ENCODE results near the gene KREMEN1.
A peak's percentile ranks its signal among the peaks of the same experiment; 100 is the strongest.

KREMEN1 gene

GRCh38 chr22:29200901-29201300 lies 128.1 kb downstream of the KREMEN1 start:
- DNase-seq (no peak), ATAC-seq (ENCODE audit: insufficient read depth, low read depth) (no peak)
- Histone ChIP-seq H3K4me3 (ENCODE audit: low read depth in 1 of 2, low read length in 2 of 2) (no peak overlapping the region), H3K4me2 (ENCODE audit: insufficient read depth, low read length) (peak overlapping the region; percentile 89), H3K27ac (ENCODE audit: low read length) (peak overlapping the region; percentile 100), H3K4me1 (ENCODE audit: insufficient read depth, low read length) (peaks cover 64% of the 10 kb centered on the region), H2AFZ (ENCODE audit: low read depth, low read length) (no peak overlapping the region), H3K27me3 (ENCODE audit: insufficient read depth, low read length, poor library complexity) (no peaks in the 10 kb centered on the region), H3K9ac (ENCODE audit: low read depth, low read length) (0 out of 2 replicates have a peak overlapping the region, but pooled peaks have one; percentile 87), H3K79me2 (ENCODE audit: insufficient read depth, low read length) (peaks cover 29% of the 10 kb centered on the region), H3K36me3 (ENCODE audit: insufficient read depth, low read length) (peaks cover 15% of the 10 kb centered on the region; the same call in 1 of the 2 replicates), H3K9me3 (ENCODE audit: insufficient read depth, low read length, severe bottlenecking) (no peaks in the 10 kb centered on the region), H4K20me1 (ENCODE audit: insufficient read depth, low read length) (no peaks in the 10 kb centered on the region)
- no peak for TF ChIP-seq CTCF (IDR thresholded peaks at IDR 0.05; ENCODE audit: borderline replicate concordance, extremely low read depth, low read length, poor library complexity, severe bottlenecking)
- no peak for TF ChIP-seq EZH2 (IDR thresholded peaks at IDR 0.05; ENCODE audit: borderline replicate concordance, low read depth, low read length, severe bottlenecking)

DNA sequence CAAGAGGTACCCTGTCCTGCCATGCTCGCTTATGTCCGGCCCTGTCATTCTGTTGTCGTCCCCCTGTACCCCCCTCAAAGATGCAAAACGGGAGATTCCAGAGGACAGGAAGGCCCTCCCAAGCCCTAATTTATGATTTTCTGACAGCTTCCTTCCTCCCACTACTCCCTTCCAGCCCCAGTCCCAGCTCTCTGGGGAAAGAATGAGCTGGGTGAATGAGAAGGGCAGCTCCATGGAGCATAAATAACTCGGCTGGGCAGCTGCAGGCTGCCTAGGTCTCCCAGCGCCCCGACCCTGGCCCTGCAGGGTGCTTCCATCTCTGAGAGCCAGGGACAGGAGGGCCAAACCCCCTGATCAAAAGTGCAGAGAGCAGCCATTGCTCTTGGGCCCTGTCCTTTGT lies 128.9 kb downstream of the KREMEN1 start:
- peak overlapping the region in 1 of 2 experiments; percentile 51; a peak in 2 of 4 replicates for H3K4me3 ChIP-seq (ENCODE audit: low read depth in 1 of 2, low read length in 2 of 2)
- peak overlapping the region; percentile 100 for H3K27ac ChIP-seq (ENCODE audit: low read length)
- H3K4me2 ChIP-seq (ENCODE audit: insufficient read depth, low read length), result peak overlapping the region; percentile 89
- ATAC-seq (ENCODE audit: insufficient read depth, low read depth) (no peak), DNase-seq (no peak)
- TF ChIP-seq CTCF (IDR thresholded peaks at IDR 0.05; ENCODE audit: borderline replicate concordance, extremely low read depth, low read length, poor library complexity, severe bottlenecking) (no peak), EZH2 (IDR thresholded peaks at IDR 0.05; ENCODE audit: borderline replicate concordance, low read depth, low read length, severe bottlenecking) (no peak)
- peaks cover 69% of the 10 kb centered on the region for H3K4me1 ChIP-seq (ENCODE audit: insufficient read depth, low read length)
- H3K27me3 ChIP-seq (ENCODE audit: insufficient read depth, low read length, poor library complexity), result no peaks in the 10 kb centered on the region
- H2AFZ ChIP-seq (ENCODE audit: low read depth, low read length), result peak overlapping the region; percentile 63; the same call in 1 of the 2 replicates
- H3K9ac ChIP-seq (ENCODE audit: low read depth, low read length), result peak overlapping the region; percentile 87
- peaks cover 38% of the 10 kb centered on the region for H3K79me2 ChIP-seq (ENCODE audit: insufficient read depth, low read length)
- no peaks in the 10 kb centered on the region for H3K9me3 ChIP-seq (ENCODE audit: insufficient read depth, low read length, severe bottlenecking)
- H4K20me1 ChIP-seq (ENCODE audit: insufficient read depth, low read length), result no peaks in the 10 kb centered on the region
- H3K36me3 ChIP-seq (ENCODE audit: insufficient read depth, low read length), result peaks cover 15% of the 10 kb centered on the region; the same call in 1 of the 2 replicates

DNA sequence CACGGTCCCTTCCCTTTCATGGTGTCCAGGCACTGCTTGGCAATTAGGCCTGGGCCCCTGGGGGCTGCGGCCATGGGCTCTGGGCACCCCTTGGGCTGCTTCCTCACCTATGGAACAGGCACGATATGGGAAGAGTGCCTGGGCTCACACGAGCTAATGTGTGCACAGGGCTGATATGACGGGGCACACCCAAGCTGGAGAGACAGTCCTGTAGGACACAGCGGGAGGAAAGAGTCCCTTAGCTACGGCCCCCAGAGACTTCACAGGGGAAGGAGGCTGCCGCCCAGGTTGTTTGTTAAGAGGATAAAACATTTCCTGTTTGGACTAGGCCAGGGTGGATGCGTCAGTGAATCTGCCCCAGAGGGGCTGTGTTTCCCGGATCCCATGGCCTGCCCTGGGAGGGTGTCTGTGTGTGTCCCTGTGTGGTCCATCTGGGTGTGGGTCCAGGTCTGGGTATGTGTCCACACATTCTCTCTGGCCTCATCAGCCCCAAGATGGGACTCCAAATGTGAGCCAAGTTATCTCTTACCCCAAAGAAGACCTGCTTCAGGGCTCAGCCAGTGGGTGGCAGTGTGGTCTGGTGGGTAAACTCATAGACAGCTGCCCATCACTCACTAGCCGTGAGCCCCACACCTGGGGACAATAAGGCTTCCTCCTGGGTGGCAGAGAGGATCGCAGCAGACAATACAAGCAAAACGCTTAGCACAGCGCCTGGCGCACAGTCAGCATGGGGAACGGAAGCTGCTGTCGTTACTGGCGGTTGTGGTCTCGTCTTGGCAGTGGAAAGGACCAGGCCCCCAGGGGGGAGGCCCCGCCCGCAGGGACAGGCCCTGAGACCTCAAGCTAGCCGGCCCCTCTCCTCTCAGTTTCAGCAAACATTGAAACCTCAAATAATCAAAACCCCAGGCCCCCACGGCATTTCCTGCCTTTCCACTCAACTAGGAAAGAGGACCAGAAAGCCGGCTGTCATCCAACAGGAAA lies 129.7 kb downstream of the KREMEN1 start:
- Histone ChIP-seq H3K4me1 (ENCODE audit: insufficient read depth, low read length) (peaks cover 76% of the 10 kb centered on the region), H2AFZ (ENCODE audit: low read depth, low read length) (peak overlapping the region; percentile 63), H3K27ac (ENCODE audit: low read length) (peak overlapping the region; percentile 100), H3K79me2 (ENCODE audit: insufficient read depth, low read length) (peaks cover 45% of the 10 kb centered on the region), H3K27me3 (ENCODE audit: insufficient read depth, low read length, poor library complexity) (no peaks in the 10 kb centered on the region), H3K9ac (ENCODE audit: low read depth, low read length) (peak overlapping the region; percentile 87), H4K20me1 (ENCODE audit: insufficient read depth, low read length) (no peaks in the 10 kb centered on the region), H3K4me3 (ENCODE audit: low read depth in 1 of 2, low read length in 2 of 2) (peak overlapping the region in 1 of 2 experiments; percentile 51; a peak in 2 of 4 replicates), H3K4me2 (ENCODE audit: insufficient read depth, low read length) (peak overlapping the region; percentile 89), H3K9me3 (ENCODE audit: insufficient read depth, low read length, severe bottlenecking) (no peaks in the 10 kb centered on the region), H3K36me3 (ENCODE audit: insufficient read depth, low read length) (peaks cover 16% of the 10 kb centered on the region; the same call in 1 of the 2 replicates)
- no peak for TF ChIP-seq EZH2 (IDR thresholded peaks at IDR 0.05; ENCODE audit: borderline replicate concordance, low read depth, low read length, severe bottlenecking)
- TF ChIP-seq CTCF (IDR thresholded peaks at IDR 0.05; ENCODE audit: borderline replicate concordance, extremely low read depth, low read length, poor library complexity, severe bottlenecking), result peak; percentile 85
- DNase-seq (peak; percentile 96), ATAC-seq (ENCODE audit: insufficient read depth, low read depth) (peak; percentile 85)

Measured in DND-41 (cell line).